Measurements from ENCODE around the gene ACSBG1. TPM values are rescaled to one million over a fixed set of nuclear protein-coding genes. Genes with fewer than 3 reads are reported as not detected.

ACSBG1 gene
- polyA plus RNA-seq, 1 donor (not counting 4 experiments of a cell fraction or from before 2014, with no cell fraction given), result 0.01 TPM

- Histone ChIP-seq H3K4me2 (ENCODE audit: control insufficient read depth, extremely low read depth, insufficient read depth, low read depth, low read length) (no peak overlapping the region), H2AFZ (ENCODE audit: control insufficient read depth, low read length) (no peak overlapping the region), H3K27me3 (ENCODE audit: control insufficient read depth, extremely low read depth, insufficient read depth, low read length) (no peaks in the 10 kb centered on the region), H3K79me2 (ENCODE audit: control insufficient read depth, insufficient read depth, low read length) (no peaks in the 10 kb centered on the region), H3K36me3 (ENCODE audit: control insufficient read depth in 2 of 2, extremely low read depth in 1 of 2, insufficient read depth in 2 of 2, low read length in 2 of 2) (no peaks in the 10 kb centered on the region), H3K9ac (ENCODE audit: control insufficient read depth, extremely low read depth, insufficient read depth, low read length) (no peak overlapping the region), H3K9me1 (ENCODE audit: control insufficient read depth, extremely low read depth, insufficient read depth, low read length) (no peaks in the 10 kb centered on the region), H3K4me1 (ENCODE audit: control insufficient read depth, extremely low read depth, insufficient read depth, low read length) (no peaks in the 10 kb centered on the region), H3K4me3 (ENCODE audit: control insufficient read depth in 2 of 3, extremely low read depth in 1 of 3, insufficient read depth in 2 of 3, low read depth in 1 of 3, low read length in 3 of 3) (no peak overlapping the region), H3K27ac (ENCODE audit: control insufficient read depth, insufficient read depth, low read length) (no peak overlapping the region), H3K9me3 (ENCODE audit: control insufficient read depth, low read depth, low read length) (no peaks in the 10 kb centered on the region), H4K20me1 (ENCODE audit: control insufficient read depth, extremely low read depth, insufficient read depth, low read length) (no peaks in the 10 kb centered on the region)
- no peak for DNase-seq (ENCODE audit: low read depth, low spot score)
- FAIRE-seq, result no peak
- dilution Hi-C loops (cut with MboI; ENCODE audit: extremely low pct_ligation_motif_present, low sequenced_read_pairs), result no loop called here
- TF ChIP-seq EZH2 (IDR thresholded peaks at IDR 0.05; ENCODE audit: low read length), result no peak
- TF ChIP-seq, protein P1, sequence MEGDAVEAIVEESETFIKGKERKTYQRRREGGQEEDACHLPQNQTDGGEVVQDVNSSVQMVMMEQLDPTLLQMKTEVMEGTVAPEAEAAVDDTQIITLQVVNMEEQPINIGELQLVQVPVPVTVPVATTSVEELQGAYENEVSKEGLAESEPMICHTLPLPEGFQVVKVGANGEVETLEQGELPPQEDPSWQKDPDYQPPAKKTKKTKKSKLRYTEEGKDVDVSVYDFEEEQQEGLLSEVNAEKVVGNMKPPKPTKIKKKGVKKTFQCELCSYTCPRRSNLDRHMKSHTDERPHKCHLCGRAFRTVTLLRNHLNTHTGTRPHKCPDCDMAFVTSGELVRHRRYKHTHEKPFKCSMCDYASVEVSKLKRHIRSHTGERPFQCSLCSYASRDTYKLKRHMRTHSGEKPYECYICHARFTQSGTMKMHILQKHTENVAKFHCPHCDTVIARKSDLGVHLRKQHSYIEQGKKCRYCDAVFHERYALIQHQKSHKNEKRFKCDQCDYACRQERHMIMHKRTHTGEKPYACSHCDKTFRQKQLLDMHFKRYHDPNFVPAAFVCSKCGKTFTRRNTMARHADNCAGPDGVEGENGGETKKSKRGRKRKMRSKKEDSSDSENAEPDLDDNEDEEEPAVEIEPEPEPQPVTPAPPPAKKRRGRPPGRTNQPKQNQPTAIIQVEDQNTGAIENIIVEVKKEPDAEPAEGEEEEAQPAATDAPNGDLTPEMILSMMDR (optimal IDR thresholded peaks at IDR 0.05 in 1 of 3, IDR thresholded peaks at IDR 0.05 in 1 of 3, conservative IDR thresholded peaks at IDR 0.05 in 1 of 3; ENCODE audit: extremely low read depth in 1 of 3, insufficient read depth in 2 of 3, low read length in 3 of 3), result no peak
These were observed 21.2 kb upstream of the ACSBG1 start for GRCh38 chr15:78255421-78256043.

DNA sequence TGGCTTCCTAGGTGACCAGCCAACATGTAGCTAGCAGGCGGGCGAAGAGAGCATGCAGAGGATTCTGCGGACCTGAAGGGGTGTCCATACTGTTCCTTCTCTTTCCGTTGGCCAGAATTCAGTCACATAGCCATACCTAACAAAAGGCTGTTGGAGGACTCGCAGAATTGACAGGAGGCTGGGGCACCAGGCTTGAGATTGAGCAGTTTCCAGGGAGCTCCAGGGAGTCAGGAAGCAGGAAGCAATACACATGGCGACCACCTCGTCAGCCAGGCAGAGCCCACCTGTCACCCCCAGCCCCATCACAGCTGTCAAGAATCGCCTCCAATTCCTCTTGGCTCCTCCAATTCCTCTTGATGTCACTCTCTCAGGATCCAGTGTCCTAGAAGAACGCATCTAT lies 16.8 kb upstream of the ACSBG1 start:
- no peak overlapping the region for H3K9ac ChIP-seq (ENCODE audit: control insufficient read depth, extremely low read depth, insufficient read depth, low read length)
- no peak overlapping the region for H2AFZ ChIP-seq (ENCODE audit: control insufficient read depth, low read length)
- DNase-seq (ENCODE audit: low read depth, low spot score) (no peak), FAIRE-seq (no peak)
- H3K36me3 ChIP-seq (ENCODE audit: control insufficient read depth in 2 of 2, extremely low read depth in 1 of 2, insufficient read depth in 2 of 2, low read length in 2 of 2), result no peaks in the 10 kb centered on the region
- dilution Hi-C loops (cut with MboI; ENCODE audit: extremely low pct_ligation_motif_present, low sequenced_read_pairs), result no loop called here
- H3K27ac ChIP-seq (ENCODE audit: control insufficient read depth, insufficient read depth, low read length), result no peak overlapping the region
- no peaks in the 10 kb centered on the region for H3K9me1 ChIP-seq (ENCODE audit: control insufficient read depth, extremely low read depth, insufficient read depth, low read length)
- no peaks in the 10 kb centered on the region for H3K9me3 ChIP-seq (ENCODE audit: control insufficient read depth, low read depth, low read length)
- H3K27me3 ChIP-seq (ENCODE audit: control insufficient read depth, extremely low read depth, insufficient read depth, low read length), result no peaks in the 10 kb centered on the region
- no peaks in the 10 kb centered on the region for H3K4me1 ChIP-seq (ENCODE audit: control insufficient read depth, extremely low read depth, insufficient read depth, low read length)
- H4K20me1 ChIP-seq (ENCODE audit: control insufficient read depth, extremely low read depth, insufficient read depth, low read length), result no peaks in the 10 kb centered on the region
- no peak overlapping the region for H3K4me3 ChIP-seq (ENCODE audit: control insufficient read depth in 2 of 3, extremely low read depth in 1 of 3, insufficient read depth in 2 of 3, low read depth in 1 of 3, low read length in 3 of 3)
- TF ChIP-seq EZH2 (IDR thresholded peaks at IDR 0.05; ENCODE audit: low read length), result no peak
- TF ChIP-seq, protein P1 (optimal IDR thresholded peaks at IDR 0.05 in 1 of 3, IDR thresholded peaks at IDR 0.05 in 1 of 3, conservative IDR thresholded peaks at IDR 0.05 in 1 of 3; ENCODE audit: extremely low read depth in 1 of 3, insufficient read depth in 2 of 3, low read length in 3 of 3), result no peak
- H3K79me2 ChIP-seq (ENCODE audit: control insufficient read depth, insufficient read depth, low read length), result no peaks in the 10 kb centered on the region
- no peak overlapping the region for H3K4me2 ChIP-seq (ENCODE audit: control insufficient read depth, extremely low read depth, insufficient read depth, low read depth, low read length)

Measured in keratinocyte (primary cell).